HG03108 (cell line): ENCODE results near the gene PDLIM4.

Source experiments
- ATAC-seq: cut with Tn5 transposase; IDR thresholded peaks from one replicate; pipeline ENCODE4 v1.9.1; 2021; ENCODE audit warnings: moderate library complexity; ENCODE audit not compliant: unreplicated experiment

Gene PDLIM4

GRCh38 chr5:132226516-132227234 is 30.8 kb upstream of the PDLIM4 start:
- no peak for ATAC-seq

- ATAC-seq, result no peak
These were observed 30.3 kb upstream of the PDLIM4 start for GRCh38 chr5:132227235-132227484.

GRCh38 chr5:132227485-132228240 is 29.8 kb upstream of the PDLIM4 start, which contains the start of gene P4HA2:
Gene P4HA2, minus strand, starts transcription at chr5:132227853. Its CDS starts 9,227 bp downstream, at chr5:132218626.
- peak; percentile 91 for ATAC-seq

GRCh38 chr5:132228241-132229035 is 29.1 kb upstream of the PDLIM4 start:
- no peak for ATAC-seq

- no peak for ATAC-seq
These were observed 28.3 kb upstream of the PDLIM4 start for GRCh38 chr5:132229236-132229635.

GRCh38 chr5:132230871-132231270 is 26.6 kb upstream of the PDLIM4 start:
- ATAC-seq, result no peak

- ATAC-seq, result no peak
These were observed 25.0 kb upstream of the PDLIM4 start for GRCh38 chr5:132232465-132232864.

- ATAC-seq, result no peak
These were observed 24.4 kb upstream of the PDLIM4 start for GRCh38 chr5:132233081-132233480.

GRCh38 chr5:132233811-132234683 is 23.4 kb upstream of the PDLIM4 start:
- no peak for ATAC-seq

- no peak for ATAC-seq
These were observed 22.8 kb upstream of the PDLIM4 start for GRCh38 chr5:132234684-132235062.

- ATAC-seq, result no peak
These were observed 22.2 kb upstream of the PDLIM4 start for GRCh38 chr5:132235340-132235739.

- ATAC-seq, result no peak
These were observed 20.4 kb upstream of the PDLIM4 start for GRCh38 chr5:132237141-132237540.

- ATAC-seq, result no peak
These were observed 19.8 kb upstream of the PDLIM4 start for GRCh38 chr5:132237670-132238069.

- peak; percentile 69 for ATAC-seq
These were observed 19.2 kb upstream of the PDLIM4 start for GRCh38 chr5:132238169-132238744.

- no peak for ATAC-seq
These were observed 18.5 kb upstream of the PDLIM4 start for GRCh38 chr5:132238901-132239500.

- ATAC-seq, result no peak
These were observed 17.7 kb upstream of the PDLIM4 start for GRCh38 chr5:132239776-132240175.

GRCh38 chr5:132243366-132243977 is 14.0 kb upstream of the PDLIM4 start:
- ATAC-seq, result no peak

- no peak for ATAC-seq
These were observed 11.9 kb upstream of the PDLIM4 start for GRCh38 chr5:132245593-132245992.

GRCh38 chr5:132246806-132247205 is 10.7 kb upstream of the PDLIM4 start:
- ATAC-seq, result no peak

- ATAC-seq, result no peak
These were observed 6.9 kb upstream of the PDLIM4 start for GRCh38 chr5:132250547-132250946.
